Activated CD4-positive, CD25-positive, alpha-beta regulatory T cell treated with anti-CD3 and anti-CD28 coated beads, Interleukin-2, amount 50 U/mL, for 24 hours (primary cell): ENCODE results near the gene TAS1R1.

Experiments
- ATAC-seq, 2 donors: fragments of 150-1000 bp; cut with Tn5 transposase; one replicate each; pipeline ENCODE4 v1.10.0; 2021; ENCODE audit warnings: mild to moderate bottlenecking in 1 of 2, moderate library complexity in 1 of 2

Gene TAS1R1

GRCh38 chr1:6554907-6555778 lies at the start of gene TAS1R1:
TAS1R1 (plus strand) TSS chr1:6555307; CDS start chr1:6555374, 67 bp downstream.
- no peak for ATAC-seq

DNA sequence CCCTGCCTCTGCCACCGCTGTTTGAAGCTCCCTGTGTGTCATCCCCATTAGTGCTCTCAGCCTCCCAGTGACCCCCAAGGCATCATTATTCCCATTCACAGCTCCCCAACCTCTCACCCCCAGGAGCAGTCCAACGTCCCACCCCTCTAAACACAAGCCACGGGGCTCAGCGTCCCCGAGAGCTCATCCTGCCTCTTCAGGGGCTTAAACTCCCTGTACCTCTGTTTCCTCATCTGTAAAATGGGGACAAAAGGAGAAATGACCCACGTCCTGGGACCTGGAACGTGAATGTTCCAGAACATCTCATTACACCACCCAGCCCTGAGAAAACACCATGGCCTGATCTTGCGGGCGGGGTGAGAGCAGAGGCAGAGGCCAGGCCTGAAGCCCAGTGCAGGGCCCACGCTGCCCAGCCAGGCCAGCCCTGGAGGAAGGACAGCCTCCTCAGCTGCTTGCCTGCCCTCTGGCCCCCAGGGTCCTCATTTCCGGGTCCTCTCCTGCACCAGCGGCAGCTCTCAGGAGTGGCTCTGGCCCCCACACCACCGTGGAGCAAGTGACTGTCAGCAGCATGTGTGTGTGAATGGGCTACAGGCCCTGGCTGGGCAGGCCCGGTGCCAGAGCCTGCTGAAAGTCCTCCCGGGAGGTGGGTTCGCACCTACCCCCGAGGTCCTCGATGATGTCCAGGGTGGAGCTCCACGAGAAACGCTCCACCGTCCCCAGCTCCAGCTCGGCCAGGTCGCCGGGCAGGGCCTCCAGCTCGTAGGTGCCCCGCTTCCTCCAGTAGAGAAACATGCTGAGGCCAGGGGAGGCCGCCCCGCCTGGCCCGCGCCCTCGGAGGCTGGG lies 49.5 kb upstream of the TAS1R1 start:
- ATAC-seq = no peak

GRCh38 chr1:6506210-6507036 lies 48.7 kb upstream of the TAS1R1 start:
- no peak for ATAC-seq

GRCh38 chr1:6507037-6507428 lies 48.1 kb upstream of the TAS1R1 start:
- no peak for ATAC-seq

- no peak for ATAC-seq
Observed at GRCh38 chr1:6507461-6507911, 47.6 kb upstream of the TAS1R1 start.

GRCh38 chr1:6508154-6508815 lies 46.8 kb upstream of the TAS1R1 start:
- no peak for ATAC-seq

GRCh38 chr1:6508816-6509189 lies 46.3 kb upstream of the TAS1R1 start:
- no peak for ATAC-seq

DNA sequence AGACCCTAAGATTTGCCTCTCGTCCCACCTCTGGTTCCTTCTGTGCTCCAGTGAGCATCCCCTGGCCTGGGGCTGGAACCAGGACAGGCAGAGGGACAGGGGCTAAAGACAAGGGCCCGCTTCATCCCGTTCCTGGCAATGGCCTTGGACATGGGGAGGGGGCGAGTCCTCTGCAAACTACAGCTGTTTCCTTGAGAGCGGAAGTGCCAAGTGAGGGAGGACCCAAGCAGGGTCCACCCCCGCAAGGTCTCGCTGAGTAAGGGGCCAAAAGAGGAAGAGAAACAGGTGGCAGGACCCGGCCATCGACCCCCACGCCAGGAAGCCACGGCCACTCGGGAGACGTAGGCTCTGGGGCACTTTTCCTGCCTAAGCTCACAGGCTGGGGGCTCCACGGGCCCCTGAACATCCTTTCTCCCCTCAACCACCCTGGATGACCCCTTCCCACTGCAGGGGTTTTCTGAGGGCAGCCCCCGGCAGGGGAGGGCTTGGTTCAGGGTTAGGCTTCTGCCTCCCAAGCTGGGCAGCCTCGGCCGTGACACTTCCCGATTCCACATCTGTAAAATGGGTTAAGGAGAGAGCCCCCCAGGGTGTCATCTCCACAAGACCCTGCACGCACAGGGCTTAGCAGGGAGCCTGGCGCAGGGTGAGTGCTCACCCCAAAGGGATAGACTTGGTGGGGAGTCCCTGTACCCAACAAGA lies 45.7 kb upstream of the TAS1R1 start:
- no peak for ATAC-seq

GRCh38 chr1:6509919-6510291 lies 45.2 kb upstream of the TAS1R1 start:
- ATAC-seq = no peak

DNA sequence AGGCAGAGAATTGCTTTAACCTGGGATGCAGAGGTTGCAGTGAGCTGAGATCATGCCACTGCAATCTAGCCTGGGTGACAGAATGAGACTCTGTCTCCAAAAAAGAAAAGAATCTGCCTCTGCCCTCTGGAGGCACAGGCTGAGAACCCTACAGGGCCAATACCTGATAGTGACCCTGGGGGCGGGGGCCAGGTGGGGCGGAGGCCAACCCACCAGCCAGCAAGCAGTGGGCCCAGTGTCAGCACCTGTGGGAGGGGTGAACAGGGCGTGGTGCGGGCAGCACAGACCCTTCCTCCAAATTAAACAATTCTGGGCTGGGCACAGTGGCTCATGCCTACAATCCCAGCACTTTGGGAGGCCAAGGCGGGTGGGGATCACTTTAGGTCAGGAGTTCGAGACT lies 44.6 kb upstream of the TAS1R1 start:
- no peak for ATAC-seq

DNA sequence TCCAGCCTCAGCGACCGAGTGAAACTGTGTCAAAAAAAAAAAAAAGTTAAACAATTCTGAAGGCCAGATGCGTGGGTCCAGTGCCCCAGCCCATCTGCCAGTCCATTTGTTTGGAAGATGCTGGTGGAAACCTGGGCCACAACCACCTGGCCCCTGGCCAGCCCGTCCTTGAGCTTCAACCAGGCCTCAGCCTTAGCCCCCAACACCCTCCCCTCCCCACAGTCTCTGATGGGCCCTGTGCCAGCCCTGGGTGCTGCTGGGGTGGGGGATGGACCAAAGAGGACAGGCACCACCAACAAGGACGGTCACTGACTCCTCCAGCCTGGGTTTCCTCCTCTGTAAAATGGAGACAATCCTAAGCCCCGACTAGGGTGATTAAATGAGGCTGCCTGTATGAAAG lies 44.1 kb upstream of the TAS1R1 start:
- no peak for ATAC-seq

DNA sequence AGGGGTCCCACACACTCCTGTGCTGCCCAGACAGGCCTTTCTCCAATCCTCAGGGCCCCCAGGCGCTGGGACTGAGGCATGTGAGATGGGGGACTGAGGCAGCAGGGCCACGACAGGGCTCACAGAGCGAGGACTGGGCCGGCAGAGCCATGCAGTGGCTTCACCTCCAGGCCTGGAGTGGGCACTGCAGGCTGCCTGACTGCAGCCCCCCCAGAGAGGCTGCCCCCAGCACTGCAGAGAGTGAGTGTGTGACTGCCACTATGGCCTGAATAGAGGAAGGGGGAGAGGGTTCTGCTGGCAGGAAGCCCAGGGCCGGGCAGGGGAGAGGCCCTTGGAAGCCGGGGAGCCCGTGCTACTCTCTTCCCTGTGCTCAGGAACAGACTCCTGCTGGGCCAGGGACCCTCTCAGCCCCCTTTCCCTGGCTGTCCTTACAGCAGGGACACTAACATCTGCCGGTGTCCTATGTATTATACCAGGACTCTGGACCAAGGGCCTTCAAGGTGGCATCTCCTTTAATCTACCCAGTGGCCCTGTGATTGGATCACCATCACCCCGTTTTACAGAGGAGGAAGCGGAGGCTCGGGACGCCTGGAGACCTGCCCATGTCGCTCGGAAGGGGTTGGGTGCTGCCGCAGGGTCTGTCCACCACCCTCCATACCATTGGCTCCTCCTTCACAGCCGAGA lies 43.4 kb upstream of the TAS1R1 start:
- ATAC-seq = no peak

GRCh38 chr1:6512245-6512907 lies 42.7 kb upstream of the TAS1R1 start:
- ATAC-seq = no peak

DNA sequence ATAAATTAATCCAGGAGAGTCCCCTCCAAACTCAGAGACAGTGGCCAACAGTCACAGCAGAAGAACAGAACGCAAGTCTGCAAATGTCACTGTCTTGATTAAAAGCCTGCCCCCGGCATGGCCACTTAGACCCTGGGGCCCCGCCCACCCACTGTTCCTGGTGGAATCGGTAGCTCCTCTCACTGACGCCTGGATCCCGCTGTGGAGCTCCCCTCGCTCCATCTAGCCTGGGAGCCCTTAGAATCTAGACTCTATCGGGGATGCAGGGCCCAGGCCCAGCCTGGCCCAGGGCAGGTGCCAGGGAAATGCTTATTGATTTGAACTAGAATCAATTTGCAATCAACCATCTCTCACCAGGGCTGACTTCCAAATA lies 42.2 kb upstream of the TAS1R1 start:
- no peak for ATAC-seq

DNA sequence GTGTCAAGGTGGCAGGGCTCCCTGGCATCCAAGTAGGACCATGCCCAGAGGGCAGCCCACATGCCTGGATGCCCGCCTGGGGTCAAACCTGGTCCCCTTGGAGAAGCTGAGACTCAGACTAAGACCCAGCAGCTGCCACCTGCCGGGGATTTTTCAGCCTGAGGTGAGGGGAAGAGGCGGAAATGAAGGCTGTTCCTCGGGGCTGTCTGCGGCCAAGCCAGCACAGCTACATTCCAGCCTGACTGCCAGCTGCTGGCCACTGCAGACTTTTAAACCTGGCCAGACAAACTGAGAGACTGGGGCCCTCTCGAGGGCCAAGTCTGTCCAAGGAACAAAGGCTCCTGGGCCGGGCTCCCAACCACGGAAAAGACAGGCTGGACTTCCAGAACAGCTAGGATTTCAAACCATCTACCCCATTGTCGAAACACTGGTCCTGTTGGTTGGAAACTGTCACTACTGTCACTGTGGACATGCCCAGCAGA lies 41.7 kb upstream of the TAS1R1 start:
- no peak for ATAC-seq

DNA sequence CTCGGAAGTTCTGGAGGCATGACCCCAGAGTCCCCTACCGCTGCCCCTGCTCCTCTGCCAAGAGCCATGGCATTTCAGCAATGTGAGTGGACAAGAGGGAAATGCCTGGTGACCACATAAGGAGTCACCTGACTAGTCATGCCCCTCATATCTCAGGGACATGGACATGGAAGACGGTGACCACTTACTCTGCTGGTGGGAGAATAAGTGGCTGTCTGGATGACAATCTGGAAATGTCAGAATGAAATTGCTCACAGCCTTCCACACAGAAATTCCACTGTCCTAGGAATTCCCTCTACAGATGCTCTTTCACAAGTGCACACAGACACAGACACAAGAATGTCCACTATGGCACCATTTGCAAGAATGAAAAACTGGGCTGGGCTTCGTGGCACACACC lies 39.3 kb upstream of the TAS1R1 start:
- ATAC-seq = no peak

GRCh38 chr1:6517435-6517851 lies 37.7 kb upstream of the TAS1R1 start:
- no peak for ATAC-seq

- ATAC-seq = no peak
Observed at GRCh38 chr1:6519491-6519934, 35.6 kb upstream of the TAS1R1 start.

- ATAC-seq = no peak
Observed at GRCh38 chr1:6519935-6520671, 35.0 kb upstream of the TAS1R1 start.

GRCh38 chr1:6521536-6521935 lies 33.6 kb upstream of the TAS1R1 start:
- ATAC-seq = no peak
